Liver (tissue), 9 donors: ENCODE results near the gene HSPA2. TPM values are rescaled to one million over a fixed set of nuclear protein-coding genes. Genes with fewer than 3 reads are reported as not detected.

Source experiments
- DNase-seq: peaks from one replicate; pipeline ENCODE4 v3.0.0-alpha.2; 2017; ENCODE audit warnings: low spot score
- H3K27ac ChIP-seq, 2 donors: one replicate each; pipeline ENCODE4 v1.7.0; 2013; ENCODE audit warnings: inconsistent platforms in 2 of 2, low read length in 2 of 2, control low read depth in 1 of 2, low read depth in 1 of 2, mild to moderate bottlenecking in 1 of 2
- H3K27me3 ChIP-seq, 4 donors: one replicate each; pipeline versions ENCODE4 v1.6.1 to v1.7.0; 2013; ENCODE audit warnings: low read length in 3 of 4, inconsistent platforms in 1 of 4, mild to moderate bottlenecking in 1 of 4, moderate library complexity in 1 of 4; ENCODE audit not compliant: control insufficient read depth in 4 of 4, insufficient read depth in 4 of 4
- H3K36me3 ChIP-seq, 4 donors: one replicate each; pipeline versions ENCODE4 v1.6.1 to v1.7.0; 2013; ENCODE audit warnings: low read length in 3 of 4, mild to moderate bottlenecking in 3 of 4, low read depth in 1 of 4, moderate library complexity in 1 of 4; ENCODE audit not compliant: control insufficient read depth in 4 of 4, insufficient read depth in 3 of 4
- H3K4me1 ChIP-seq, 4 donors: one replicate each; pipeline versions ENCODE4 v1.6.1 to v1.7.0; 2013; ENCODE audit warnings: low read length in 3 of 4, mild to moderate bottlenecking in 3 of 4, moderate library complexity in 1 of 4; ENCODE audit not compliant: control insufficient read depth in 4 of 4, insufficient read depth in 4 of 4
- H3K4me3 ChIP-seq, 3 donors: one replicate each; pipeline versions ENCODE4 v1.6.1 to v1.7.0; 2013; ENCODE audit warnings: low read length in 3 of 3, control low read depth in 1 of 3, low read depth in 1 of 3, mild to moderate bottlenecking in 1 of 3
- H3K9ac ChIP-seq, 2 donors: one replicate each; pipeline ENCODE4 v1.7.0; 2013; ENCODE audit warnings: low read length in 2 of 2, mild to moderate bottlenecking in 2 of 2, moderate library complexity in 2 of 2, control low read depth in 1 of 2, low read depth in 1 of 2
- H3K9me3 ChIP-seq, 4 donors: one replicate each; pipeline versions ENCODE4 v1.6.1 to v1.7.0; 2013; ENCODE audit warnings: low read length in 3 of 4; ENCODE audit not compliant: control insufficient read depth in 4 of 4
- ATF3 ChIP-seq: IDR thresholded peaks from 2 replicates; pipeline ENCODE4 v1.6.1; 2016; ENCODE audit warnings: antibody characterized with exemption
- EGR1 ChIP-seq, 2 donors: IDR thresholded peaks; 2 replicates each; pipeline ENCODE4 v1.6.1; 2016 to 2018; ENCODE audit warnings: antibody characterized with exemption in 2 of 2, low read depth in 2 of 2
- FOXA1 ChIP-seq: IDR thresholded peaks from 2 replicates; pipeline ENCODE4 v1.6.1; 2016; ENCODE audit warnings: antibody characterized with exemption
- FOXA2 ChIP-seq: IDR thresholded peaks from 2 replicates; pipeline ENCODE4 v1.6.1; 2016; ENCODE audit warnings: antibody characterized with exemption
- GABPA ChIP-seq, 2 donors: IDR thresholded peaks in 1 of 2; conservative IDR thresholded peaks in 1 of 2; 2 replicates each; pipeline ENCODE4 v1.6.1; 2016; ENCODE audit warnings: antibody characterized with exemption in 2 of 2, mild to moderate bottlenecking in 1 of 2, moderate library complexity in 1 of 2
- HNF4A ChIP-seq, 2 donors: conservative IDR thresholded peaks; 2 replicates each; pipeline ENCODE4 v1.6.1; 2016; ENCODE audit warnings: antibody characterized with exemption in 2 of 2, mild to moderate bottlenecking in 2 of 2
- HNF4G ChIP-seq: IDR thresholded peaks from 2 replicates; pipeline ENCODE4 v1.6.1; 2016; ENCODE audit warnings: antibody characterized with exemption
- JUND ChIP-seq, 2 donors: IDR thresholded peaks; 2 replicates each; pipeline ENCODE4 v1.6.1; 2016; ENCODE audit warnings: antibody characterized with exemption in 2 of 2
- NR2F2 ChIP-seq: IDR thresholded peaks from 2 replicates; pipeline ENCODE4 v1.6.1; 2016; ENCODE audit warnings: antibody characterized with exemption
- RAD21 ChIP-seq, 2 donors: IDR thresholded peaks; 2 replicates each; pipeline ENCODE4 v1.6.1; 2016; ENCODE audit warnings: antibody characterized with exemption in 2 of 2, mild to moderate bottlenecking in 2 of 2
- RXRA ChIP-seq, 2 donors: IDR thresholded peaks; 2 replicates each; pipeline ENCODE4 v1.6.1; 2017 to 2018; ENCODE audit warnings: antibody characterized with exemption in 2 of 2, mild to moderate bottlenecking in 1 of 2
- SP1 ChIP-seq: IDR thresholded peaks from 2 replicates; pipeline ENCODE4 v1.6.1; 2018; ENCODE audit warnings: antibody characterized with exemption, mild to moderate bottlenecking
- TAF1 ChIP-seq: conservative IDR thresholded peaks from 2 replicates; pipeline ENCODE4 v1.6.1; 2016; ENCODE audit warnings: antibody characterized with exemption, mild to moderate bottlenecking
- YY1 ChIP-seq: IDR thresholded peaks from 2 replicates; pipeline ENCODE4 v1.6.1; 2016; ENCODE audit warnings: antibody characterized with exemption, mild to moderate bottlenecking
- ZBTB33 ChIP-seq: IDR thresholded peaks from 2 replicates; pipeline ENCODE4 v1.6.1; 2016; ENCODE audit warnings: antibody characterized with exemption
- WGBS: extraction: QIAGEN DNeasy Blood & Tissue Kit; methylation state at CpG from one replicate; pipeline ENCODE4 v1.1.7; 2013; 5-methylcytosine and 5-hydroxymethylcytosine counted together
- polyA plus RNA-seq, 2 donors: library from polyadenylated mRNA; stranded (reverse) in 1 of 2; unstranded in 1 of 2; fragments of 200-250 nt in 1 of 2; fragments of >200 nt in 1 of 2; fragmentation: Nextera tagmentation in 1 of 2; extraction: Ambion mirVana in 1 of 2; gene quantifications; one replicate each; pipeline versions ENCODE4 v1.2.1 to v1.2.3, GENCODE V29; 2013 to 2015
- total RNA-seq, 2 donors: library from RNA; depleted of rRNA; stranded (reverse); fragments of >200 nt; gene quantifications; one replicate each; pipeline ENCODE4 v1.2.3, GENCODE V29; 2014
- TF ChIP-seq, protein P1 (sequence below): IDR thresholded peaks from 2 replicates; pipeline ENCODE4 v1.6.1; 2016; ENCODE audit warnings: antibody characterized with exemption, mild to moderate bottlenecking
- TF ChIP-seq, protein P2 (sequence below): fragments of 150-350 bp; IDR thresholded peaks from 2 replicates; pipeline ENCODE4 v1.5.1; 2017; ENCODE audit warnings: improper control_type of control experiment, low read depth, low read length; ENCODE audit not compliant: missing input control
- TF ChIP-seq, protein P3 (sequence below): IDR thresholded peaks from 2 replicates; pipeline ENCODE4 v1.6.1; 2016; ENCODE audit warnings: antibody characterized with exemption
- donor health status: healthy.
- donor health status: healthy.
- donor health status: healthy.
- donor health status: healthy.
- donor health status: healthy.

HSPA2 gene
- total and polyA plus RNA-seq, 4 donors, result 1.2 to 5.6 (median 4.1) TPM

- no peak for DNase-seq
- Histone ChIP-seq H3K4me1 (peaks cover 2 to 17% (median 7%) of the 10 kb centered on the region in 4 donors), H3K36me3 (no peaks in the 10 kb centered on the region), H3K27ac (no peak overlapping the region), H3K9me3 (no peaks in the 10 kb centered on the region), H3K9ac (no peak overlapping the region), H3K27me3 (no peaks in the 10 kb centered on the region), H3K4me3 (no peak overlapping the region)
- WGBS, result 23% methylated on average over 1 of the region's 1 CpG
- TF ChIP-seq HNF4G (no peak), TAF1 (no peak), ATF3 (no peak), FOXA1 (no peak), YY1 (no peak), NR2F2 (no peak), EGR1 (IDR thresholded peaks at IDR 0.05; ENCODE audit: low read depth in 2 of 2) (no peak), ZBTB33 (no peak), FOXA2 (no peak), GABPA (IDR thresholded peaks at IDR 0.05 in 1 of 2, conservative IDR thresholded peaks at IDR 0.05 in 1 of 2) (no peak), SP1 (no peak), RAD21 (IDR thresholded peaks at IDR 0.05) (no peak)
- TF ChIP-seq, protein P1, sequence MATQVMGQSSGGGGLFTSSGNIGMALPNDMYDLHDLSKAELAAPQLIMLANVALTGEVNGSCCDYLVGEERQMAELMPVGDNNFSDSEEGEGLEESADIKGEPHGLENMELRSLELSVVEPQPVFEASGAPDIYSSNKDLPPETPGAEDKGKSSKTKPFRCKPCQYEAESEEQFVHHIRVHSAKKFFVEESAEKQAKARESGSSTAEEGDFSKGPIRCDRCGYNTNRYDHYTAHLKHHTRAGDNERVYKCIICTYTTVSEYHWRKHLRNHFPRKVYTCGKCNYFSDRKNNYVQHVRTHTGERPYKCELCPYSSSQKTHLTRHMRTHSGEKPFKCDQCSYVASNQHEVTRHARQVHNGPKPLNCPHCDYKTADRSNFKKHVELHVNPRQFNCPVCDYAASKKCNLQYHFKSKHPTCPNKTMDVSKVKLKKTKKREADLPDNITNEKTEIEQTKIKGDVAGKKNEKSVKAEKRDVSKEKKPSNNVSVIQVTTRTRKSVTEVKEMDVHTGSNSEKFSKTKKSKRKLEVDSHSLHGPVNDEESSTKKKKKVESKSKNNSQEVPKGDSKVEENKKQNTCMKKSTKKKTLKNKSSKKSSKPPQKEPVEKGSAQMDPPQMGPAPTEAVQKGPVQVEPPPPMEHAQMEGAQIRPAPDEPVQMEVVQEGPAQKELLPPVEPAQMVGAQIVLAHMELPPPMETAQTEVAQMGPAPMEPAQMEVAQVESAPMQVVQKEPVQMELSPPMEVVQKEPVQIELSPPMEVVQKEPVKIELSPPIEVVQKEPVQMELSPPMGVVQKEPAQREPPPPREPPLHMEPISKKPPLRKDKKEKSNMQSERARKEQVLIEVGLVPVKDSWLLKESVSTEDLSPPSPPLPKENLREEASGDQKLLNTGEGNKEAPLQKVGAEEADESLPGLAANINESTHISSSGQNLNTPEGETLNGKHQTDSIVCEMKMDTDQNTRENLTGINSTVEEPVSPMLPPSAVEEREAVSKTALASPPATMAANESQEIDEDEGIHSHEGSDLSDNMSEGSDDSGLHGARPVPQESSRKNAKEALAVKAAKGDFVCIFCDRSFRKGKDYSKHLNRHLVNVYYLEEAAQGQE, result no peak
- TF ChIP-seq, protein P2, sequence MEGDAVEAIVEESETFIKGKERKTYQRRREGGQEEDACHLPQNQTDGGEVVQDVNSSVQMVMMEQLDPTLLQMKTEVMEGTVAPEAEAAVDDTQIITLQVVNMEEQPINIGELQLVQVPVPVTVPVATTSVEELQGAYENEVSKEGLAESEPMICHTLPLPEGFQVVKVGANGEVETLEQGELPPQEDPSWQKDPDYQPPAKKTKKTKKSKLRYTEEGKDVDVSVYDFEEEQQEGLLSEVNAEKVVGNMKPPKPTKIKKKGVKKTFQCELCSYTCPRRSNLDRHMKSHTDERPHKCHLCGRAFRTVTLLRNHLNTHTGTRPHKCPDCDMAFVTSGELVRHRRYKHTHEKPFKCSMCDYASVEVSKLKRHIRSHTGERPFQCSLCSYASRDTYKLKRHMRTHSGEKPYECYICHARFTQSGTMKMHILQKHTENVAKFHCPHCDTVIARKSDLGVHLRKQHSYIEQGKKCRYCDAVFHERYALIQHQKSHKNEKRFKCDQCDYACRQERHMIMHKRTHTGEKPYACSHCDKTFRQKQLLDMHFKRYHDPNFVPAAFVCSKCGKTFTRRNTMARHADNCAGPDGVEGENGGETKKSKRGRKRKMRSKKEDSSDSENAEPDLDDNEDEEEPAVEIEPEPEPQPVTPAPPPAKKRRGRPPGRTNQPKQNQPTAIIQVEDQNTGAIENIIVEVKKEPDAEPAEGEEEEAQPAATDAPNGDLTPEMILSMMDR, result no peak
- TF ChIP-seq, protein P3, sequence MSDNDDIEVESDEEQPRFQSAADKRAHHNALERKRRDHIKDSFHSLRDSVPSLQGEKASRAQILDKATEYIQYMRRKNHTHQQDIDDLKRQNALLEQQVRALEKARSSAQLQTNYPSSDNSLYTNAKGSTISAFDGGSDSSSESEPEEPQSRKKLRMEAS, result no peak
Measured at GRCh38 chr14:64515053-64515452, 25.5 kb upstream of the HSPA2 start.

DNA sequence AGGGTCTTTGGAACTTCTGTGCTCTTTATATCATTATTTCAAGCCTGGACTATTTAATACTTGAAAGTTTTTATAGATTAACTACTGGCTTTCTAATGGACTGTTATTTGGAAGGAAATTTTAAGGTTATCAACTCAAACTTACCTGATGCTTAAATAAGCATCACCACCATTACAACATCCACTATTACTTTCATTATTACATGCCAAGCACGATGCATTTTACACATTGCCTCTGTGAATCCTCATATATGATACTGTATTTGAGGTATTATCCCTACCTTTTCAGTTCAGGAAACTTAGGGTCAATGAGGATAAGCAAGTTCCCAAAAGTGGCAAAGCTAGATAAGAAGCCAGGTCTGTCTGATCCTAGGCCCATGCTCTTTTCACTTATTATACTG, 23.6 kb upstream of the HSPA2 start:
- H3K4me3 ChIP-seq, result no peak overlapping the region
- WGBS, result 79% methylated on average over 1 of the region's 1 CpG
- H3K4me1 ChIP-seq, result peaks cover 0 to 7% (median under 1%) of the 10 kb centered on the region in 4 donors
- TF ChIP-seq HNF4A (conservative IDR thresholded peaks at IDR 0.05) (no peak), EGR1 (IDR thresholded peaks at IDR 0.05; ENCODE audit: low read depth in 2 of 2) (no peak), FOXA2 (no peak), ZBTB33 (no peak), RXRA (IDR thresholded peaks at IDR 0.05) (no peak), TAF1 (no peak), SP1 (no peak), FOXA1 (no peak), YY1 (no peak), JUND (IDR thresholded peaks at IDR 0.05) (no peak), NR2F2 (no peak), HNF4G (no peak)
- TF ChIP-seq, protein P1, result no peak
- TF ChIP-seq, protein P3, result no peak

More for the DNA sequence above, 23.6 kb upstream of the HSPA2 start:
- Histone ChIP-seq H3K27me3 (no peaks in the 10 kb centered on the region), H3K27ac (no peak overlapping the region), H3K36me3 (peaks cover 0 to 6% (median 1%) of the 10 kb centered on the region in 4 donors), H3K9me3 (no peaks in the 10 kb centered on the region), H3K9ac (no peak overlapping the region)
- DNase-seq, result no peak
